Parathyroid adenoma (tissue), 2 donors: Measurements from ENCODE around the gene KRTAP10-7.

ENCODE experiments used
- H2AFZ ChIP-seq: fragments of 300-600 bp; sonication (generic); one replicate; pipeline ENCODE4 v1.7.0; 2017; ENCODE audit warnings: antibody characterized with exemption, mild to moderate bottlenecking
- H3K27ac ChIP-seq: fragments of 300-600 bp; sonication (generic); one replicate; pipeline ENCODE4 v1.7.0; 2017
- H3K27me3 ChIP-seq: fragments of 300-600 bp; sonication (generic); one replicate; pipeline ENCODE4 v1.7.0; 2017; ENCODE audit warnings: low read length; ENCODE audit not compliant: control insufficient read depth, insufficient read depth
- H3K36me3 ChIP-seq: fragments of 300-600 bp; sonication (generic); one replicate; pipeline ENCODE4 v1.7.0; 2017; ENCODE audit warnings: low read length; ENCODE audit not compliant: control insufficient read depth, insufficient read depth
- H3K4me1 ChIP-seq: fragments of 300-600 bp; sonication (generic); one replicate; pipeline ENCODE4 v1.7.0; 2017; ENCODE audit warnings: control low read depth
- H3K4me2 ChIP-seq: fragments of 300-600 bp; sonication (generic); one replicate; pipeline ENCODE4 v1.7.0; 2017; ENCODE audit warnings: low read length
- H3K4me3 ChIP-seq: fragments of 300-600 bp; sonication (generic); one replicate; pipeline ENCODE4 v1.7.0; 2017; ENCODE audit warnings: low read depth, low read length
- H3K79me2 ChIP-seq: fragments of 300-600 bp; sonication (generic); one replicate; pipeline ENCODE4 v1.7.0; 2017; ENCODE audit warnings: control low read depth
- H3K9ac ChIP-seq: fragments of 300-600 bp; sonication (generic); one replicate; pipeline ENCODE4 v1.7.0; 2017; ENCODE audit warnings: mild to moderate bottlenecking
- H3K9me3 ChIP-seq: fragments of 300-600 bp; sonication (generic); one replicate; pipeline ENCODE4 v1.7.0; 2017; ENCODE audit warnings: low read length; ENCODE audit not compliant: control insufficient read depth
- CTCF ChIP-seq: fragments of 300-600 bp; sonication (generic); IDR thresholded peaks from one replicate; pipeline ENCODE4 v1.7.0; 2017; ENCODE audit warnings: antibody characterized with exemption, mild to moderate bottlenecking
- donor health status: primary hyperparathyroidism.

The KRTAP10-7 gene

GRCh38 chr21:44628707-44629391 is 28.5 kb downstream of the KRTAP10-7 start:
- Histone ChIP-seq H3K27ac (no peak overlapping the region), H3K27me3 (no peaks in the 10 kb centered on the region), H3K79me2 (no peaks in the 10 kb centered on the region), H3K36me3 (no peaks in the 10 kb centered on the region), H3K4me2 (no peak overlapping the region), H3K9me3 (no peaks in the 10 kb centered on the region), H3K9ac (no peak overlapping the region), H2AFZ (no peak overlapping the region), H3K4me1 (no peaks in the 10 kb centered on the region), H3K4me3 (no peak overlapping the region)
- no peak for TF ChIP-seq CTCF

GRCh38 chr21:44630440-44630839 is 30.0 kb downstream of the KRTAP10-7 start:
- no peak overlapping the region for H3K9ac ChIP-seq
- H3K27ac ChIP-seq = no peak overlapping the region
- H3K79me2 ChIP-seq = no peaks in the 10 kb centered on the region
- no peaks in the 10 kb centered on the region for H3K4me1 ChIP-seq
- H3K27me3 ChIP-seq = no peaks in the 10 kb centered on the region
- no peaks in the 10 kb centered on the region for H3K9me3 ChIP-seq
- TF ChIP-seq CTCF = no peak
- H3K4me2 ChIP-seq = no peak overlapping the region
- no peak overlapping the region for H3K4me3 ChIP-seq
- no peak overlapping the region for H2AFZ ChIP-seq
- no peaks in the 10 kb centered on the region for H3K36me3 ChIP-seq

- H3K4me1 ChIP-seq = no peaks in the 10 kb centered on the region
- no peaks in the 10 kb centered on the region for H3K36me3 ChIP-seq
- H3K79me2 ChIP-seq = no peaks in the 10 kb centered on the region
- H2AFZ ChIP-seq = no peak overlapping the region
- no peak overlapping the region for H3K4me3 ChIP-seq
- no peak for TF ChIP-seq CTCF
- H3K27me3 ChIP-seq = no peaks in the 10 kb centered on the region
- H3K4me2 ChIP-seq = no peak overlapping the region
- H3K27ac ChIP-seq = no peak overlapping the region
- no peaks in the 10 kb centered on the region for H3K9me3 ChIP-seq
- H3K9ac ChIP-seq = no peak overlapping the region
Observed at GRCh38 chr21:44632067-44632466, 31.7 kb downstream of the KRTAP10-7 start.

GRCh38 chr21:44636209-44637017 is 36.0 kb downstream of the KRTAP10-7 start:
- Histone ChIP-seq H3K4me2 (no peak overlapping the region), H3K4me1 (no peaks in the 10 kb centered on the region), H2AFZ (no peak overlapping the region), H3K4me3 (no peak overlapping the region), H3K9ac (no peak overlapping the region), H3K79me2 (no peaks in the 10 kb centered on the region), H3K36me3 (no peaks in the 10 kb centered on the region), H3K9me3 (no peaks in the 10 kb centered on the region), H3K27ac (no peak overlapping the region), H3K27me3 (no peaks in the 10 kb centered on the region)
- no peak for TF ChIP-seq CTCF
